HG02981 (cell line): Measurements from ENCODE around the gene SPTBN2.

Experiments used
- ATAC-seq: cut with Tn5 transposase; IDR thresholded peaks from one replicate; pipeline ENCODE4 v1.9.1; 2021; ENCODE audit warnings: mild to moderate bottlenecking, moderate library complexity; ENCODE audit not compliant: unreplicated experiment

Gene SPTBN2

DNA sequence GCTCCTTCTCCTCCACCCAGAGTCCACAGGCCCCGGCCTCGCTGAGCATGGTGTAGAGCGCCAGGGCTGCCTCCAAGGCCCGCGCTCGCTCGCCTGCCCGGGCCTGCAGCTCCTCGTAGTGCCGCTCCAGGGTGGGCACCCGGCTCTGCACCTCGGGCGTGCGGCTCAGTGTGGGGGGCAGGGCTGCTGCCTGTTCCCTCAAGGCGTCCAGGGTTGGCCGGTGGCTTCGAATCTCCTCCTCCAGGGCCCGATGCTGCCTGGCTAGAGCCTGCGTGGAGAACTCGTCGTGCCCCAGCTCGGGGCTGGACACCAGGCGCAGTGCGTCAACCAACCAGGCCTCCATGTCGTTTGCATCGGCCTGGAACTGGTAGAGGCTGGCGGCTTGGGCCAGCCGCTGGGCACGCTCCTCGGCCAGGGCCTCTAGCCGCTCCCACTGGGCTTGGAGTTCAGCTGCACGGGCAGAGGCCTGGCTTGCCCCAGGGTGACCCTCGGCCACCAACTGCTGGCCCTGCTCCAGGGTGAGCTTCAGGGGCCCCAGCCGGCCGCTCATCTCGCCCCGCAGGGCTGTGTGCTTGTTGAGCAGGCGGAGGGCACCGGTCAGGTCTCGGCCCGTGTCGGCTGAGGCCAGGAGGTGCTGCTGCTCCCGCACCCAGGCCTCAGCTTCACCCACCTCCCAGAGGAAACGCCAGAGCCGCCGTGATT, 24.2 kb downstream of the SPTBN2 start:
- no peak for ATAC-seq

DNA sequence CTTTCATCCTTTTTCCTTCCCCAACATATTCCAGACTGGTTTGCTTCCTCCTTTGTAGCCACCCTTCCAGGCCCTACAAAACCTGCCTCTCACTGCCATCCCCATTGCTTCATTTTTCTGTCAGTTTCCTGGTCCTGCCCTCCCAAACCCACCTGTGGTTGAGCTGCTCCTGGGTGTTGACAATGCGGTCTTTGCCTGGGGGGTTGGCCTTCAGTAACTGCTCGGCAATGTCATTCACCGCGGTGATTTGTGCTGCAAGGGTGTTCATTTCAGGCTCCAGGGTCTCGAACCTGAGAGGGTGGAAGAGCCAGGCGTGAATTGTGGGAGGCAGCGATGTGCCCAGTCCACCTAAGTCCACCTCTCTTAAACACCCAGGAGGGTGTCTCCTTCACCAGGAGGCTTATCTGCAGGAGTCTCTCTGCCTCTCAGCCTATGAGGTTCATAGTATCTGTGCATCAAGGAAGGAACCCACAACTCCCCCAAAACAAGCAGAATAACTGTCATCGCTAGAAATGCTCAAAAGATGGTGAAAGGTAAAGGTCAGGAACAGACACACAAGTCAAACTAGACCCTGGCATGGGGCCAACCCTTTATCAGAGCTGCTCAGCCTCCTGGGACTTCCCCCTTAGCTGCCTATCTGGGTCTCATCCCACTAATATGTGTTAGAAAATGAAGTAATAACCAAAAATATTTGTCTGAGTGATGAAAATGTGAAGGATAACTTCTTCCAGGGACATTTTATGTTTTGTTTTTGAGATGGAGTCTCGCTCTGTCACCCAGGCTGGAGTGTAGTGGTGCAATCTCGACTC, 27.4 kb downstream of the SPTBN2 start:
- ATAC-seq: no peak

DNA sequence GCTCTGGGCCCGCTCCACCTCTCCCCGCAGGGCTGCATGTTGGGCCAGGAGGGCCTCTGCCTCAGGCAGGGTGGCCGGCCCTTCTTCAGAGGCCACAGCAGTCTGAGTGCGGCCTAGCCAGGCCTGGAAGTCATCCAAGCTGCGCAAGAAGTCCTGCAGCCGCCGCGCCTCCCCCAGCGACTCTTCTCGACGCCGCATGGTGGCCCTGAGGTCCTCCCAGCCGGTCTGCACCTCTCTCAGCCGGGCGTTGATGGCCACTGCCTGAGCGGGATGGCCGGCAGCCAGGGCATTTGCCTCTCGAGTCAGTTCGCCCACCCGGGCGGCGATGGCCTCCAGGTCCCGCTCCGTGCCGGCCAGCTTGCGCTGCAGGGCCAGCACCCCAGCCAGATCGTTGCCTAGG, 28.3 kb downstream of the SPTBN2 start:
- ATAC-seq: no peak

DNA sequence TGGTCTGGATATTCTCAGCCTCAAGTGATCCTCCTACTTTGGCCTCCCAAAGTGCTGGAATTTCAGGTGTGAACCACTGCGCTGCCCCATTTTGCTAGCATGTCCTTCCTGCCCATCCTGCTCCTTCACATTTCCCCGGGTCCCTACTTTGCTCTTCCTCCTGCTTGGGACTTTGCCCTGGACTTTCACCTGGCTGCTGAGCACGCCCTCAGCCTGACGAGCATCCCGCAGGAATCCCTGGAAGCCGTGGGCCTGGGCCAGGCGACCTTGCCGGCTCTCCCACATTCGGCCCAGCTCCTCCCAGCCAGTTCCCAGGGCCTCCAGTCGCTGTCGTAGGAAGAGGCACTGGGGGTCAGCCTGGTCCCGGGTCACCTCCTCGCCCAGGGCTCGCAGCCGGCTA, 28.7 kb downstream of the SPTBN2 start:
- ATAC-seq: no peak

DNA sequence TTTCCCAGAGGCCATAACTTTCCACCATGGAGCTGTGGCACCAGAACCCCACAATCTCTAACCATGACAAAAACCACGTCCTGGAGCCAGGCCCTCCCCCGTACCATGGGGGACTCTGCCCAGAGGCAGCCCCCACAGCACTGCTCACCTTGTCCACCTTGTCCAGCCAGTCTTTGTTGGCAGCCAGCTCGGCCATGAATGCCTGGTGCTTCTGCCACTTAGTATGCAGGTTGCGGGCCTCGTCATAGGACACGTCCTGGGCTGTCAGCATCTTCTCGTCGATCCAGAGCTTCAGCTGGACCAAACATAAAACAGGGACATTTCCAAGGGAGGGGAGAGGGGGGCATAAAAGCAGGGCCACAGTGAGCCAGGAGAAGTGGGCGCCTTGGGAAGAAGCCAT, 30.5 kb downstream of the SPTBN2 start:
- no peak for ATAC-seq

DNA sequence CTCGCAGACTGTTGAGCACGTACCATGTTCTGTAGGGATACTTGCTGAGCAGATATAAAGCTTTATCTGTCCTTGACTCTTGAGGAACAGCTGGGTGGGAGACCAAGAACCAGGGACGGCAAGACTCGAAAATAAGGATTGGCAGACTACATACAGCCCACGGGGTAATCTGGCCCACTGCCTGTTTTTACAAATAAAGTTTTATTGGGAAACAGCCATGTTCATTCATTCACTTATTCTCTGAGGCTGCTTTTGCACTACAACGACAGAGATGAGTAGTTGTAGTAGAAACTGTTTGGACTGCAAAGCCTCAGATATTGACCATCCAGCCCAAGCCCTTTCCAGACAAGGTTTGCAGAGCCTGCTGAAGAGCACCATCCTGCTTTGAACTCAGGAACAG, 31.0 kb downstream of the SPTBN2 start:
- ATAC-seq: no peak

DNA sequence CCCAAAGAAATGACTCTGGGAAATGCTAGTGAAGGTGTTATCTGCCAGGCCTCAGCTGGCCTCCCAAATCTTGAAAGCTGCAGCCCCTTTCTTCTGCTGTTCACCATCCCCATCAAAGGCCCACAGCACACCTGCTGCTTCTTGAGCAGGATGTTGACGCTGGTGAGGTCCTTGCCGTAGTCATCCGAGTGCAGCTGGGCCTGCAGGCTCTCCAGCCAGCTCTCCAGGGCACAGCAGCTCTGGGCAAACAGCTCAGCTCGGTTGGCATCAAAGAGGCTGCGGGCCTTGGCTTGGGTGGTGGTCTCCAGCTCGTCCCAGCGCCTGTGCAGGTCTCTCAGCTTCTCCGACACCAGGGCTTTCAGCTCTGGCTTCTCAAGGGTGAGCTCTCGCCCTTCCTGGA, 32.9 kb downstream of the SPTBN2 start:
- ATAC-seq: no peak

DNA sequence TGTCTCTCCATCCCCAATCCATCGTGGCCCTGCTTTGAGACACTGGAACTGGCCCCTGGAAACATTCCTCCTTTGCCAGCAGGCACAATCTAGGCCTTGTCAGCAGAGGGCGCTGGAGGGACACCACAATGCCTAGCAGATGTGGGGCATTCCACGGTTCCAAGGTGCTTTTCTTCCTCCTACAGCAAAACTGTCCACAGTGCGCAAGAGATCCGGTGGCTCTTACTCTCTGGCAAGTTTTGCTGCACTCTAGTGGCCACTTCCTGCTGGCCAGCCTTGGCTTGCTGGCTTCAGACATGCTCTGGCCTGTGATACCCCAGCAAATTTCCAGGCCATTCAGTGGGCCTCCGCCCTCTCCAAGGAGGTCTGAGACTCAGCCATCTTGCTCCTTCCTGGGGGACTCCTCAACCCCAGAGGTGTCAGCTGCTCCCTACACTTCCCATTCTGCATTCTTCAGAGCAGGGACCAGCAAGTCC, 34.2 kb downstream of the SPTBN2 start:
- ATAC-seq: no peak

DNA sequence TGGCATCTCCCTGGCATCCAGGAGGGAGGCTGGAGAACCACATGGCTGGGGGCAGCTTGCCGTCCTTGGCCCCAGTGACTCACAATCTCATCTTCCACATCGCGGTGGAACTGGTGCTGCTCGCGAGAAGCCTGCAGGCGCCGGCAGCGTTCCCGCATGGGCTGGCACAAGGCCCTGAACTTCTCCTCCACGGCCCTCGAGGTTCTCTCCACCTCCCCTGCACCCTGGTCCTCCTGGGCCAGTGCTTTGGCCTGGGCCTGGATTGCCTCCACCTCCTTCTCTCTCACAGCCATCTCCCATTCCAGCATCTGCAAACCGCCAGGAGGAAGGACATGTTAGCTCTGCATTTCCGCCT, 35.0 kb downstream of the SPTBN2 start:
- no peak for ATAC-seq

DNA sequence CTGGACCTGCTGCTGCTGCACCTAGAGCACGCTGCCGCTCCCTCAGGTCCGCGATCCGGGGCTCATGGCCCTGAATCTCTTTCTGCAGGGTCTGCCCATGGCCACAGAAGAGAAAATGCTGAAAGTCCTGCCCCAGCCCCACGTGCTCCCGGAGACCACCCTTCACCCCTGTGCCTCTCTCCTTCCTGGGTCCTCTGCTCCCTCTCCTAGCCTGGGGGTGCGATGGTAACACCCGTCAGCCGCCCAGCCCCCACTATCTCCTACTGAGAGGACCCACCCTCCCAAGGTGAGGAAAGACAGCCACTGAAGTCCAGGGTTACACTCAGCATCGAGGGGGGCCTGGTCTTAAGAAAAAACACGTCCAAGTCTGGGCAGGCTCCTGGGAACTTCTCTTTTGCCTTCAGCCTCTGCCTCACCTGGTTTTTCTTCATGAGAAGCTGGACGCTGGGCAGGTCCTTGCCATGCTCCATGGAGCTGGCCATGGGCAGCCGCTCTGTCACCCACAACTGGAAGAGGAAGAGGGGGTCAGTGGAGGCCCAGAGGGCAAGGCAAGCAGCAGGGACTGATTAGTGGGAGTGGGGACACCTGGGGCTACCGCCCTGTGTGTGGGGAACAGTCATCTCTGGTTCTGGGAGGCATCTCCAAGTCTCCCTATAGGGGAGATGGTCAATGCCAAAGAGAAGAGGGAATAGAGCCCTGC, 35.5 kb downstream of the SPTBN2 start:
- ATAC-seq: no peak

DNA sequence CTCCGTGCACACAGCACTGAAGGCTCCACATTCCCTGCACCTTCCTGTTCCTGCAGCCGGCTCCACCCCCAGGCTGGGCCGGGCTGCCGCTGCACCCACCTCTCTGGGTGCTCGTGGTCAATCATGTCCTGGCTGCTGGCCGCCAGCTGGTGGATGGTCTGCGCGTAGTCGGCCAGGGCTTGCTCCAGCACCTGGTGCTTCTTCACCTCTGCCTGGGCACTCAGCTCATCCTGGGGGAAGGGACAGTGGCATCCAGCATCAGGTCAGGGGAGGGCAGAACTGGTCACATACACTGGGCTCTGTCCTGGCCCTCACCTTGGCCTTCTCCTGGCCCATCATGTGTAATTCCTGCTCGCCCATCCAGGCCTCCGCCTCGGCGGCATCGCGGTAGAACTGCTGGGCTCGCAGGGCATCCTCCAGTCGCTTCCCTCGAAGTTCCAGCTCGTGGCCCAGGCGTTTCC, 36.1 kb downstream of the SPTBN2 start:
- no peak for ATAC-seq

DNA sequence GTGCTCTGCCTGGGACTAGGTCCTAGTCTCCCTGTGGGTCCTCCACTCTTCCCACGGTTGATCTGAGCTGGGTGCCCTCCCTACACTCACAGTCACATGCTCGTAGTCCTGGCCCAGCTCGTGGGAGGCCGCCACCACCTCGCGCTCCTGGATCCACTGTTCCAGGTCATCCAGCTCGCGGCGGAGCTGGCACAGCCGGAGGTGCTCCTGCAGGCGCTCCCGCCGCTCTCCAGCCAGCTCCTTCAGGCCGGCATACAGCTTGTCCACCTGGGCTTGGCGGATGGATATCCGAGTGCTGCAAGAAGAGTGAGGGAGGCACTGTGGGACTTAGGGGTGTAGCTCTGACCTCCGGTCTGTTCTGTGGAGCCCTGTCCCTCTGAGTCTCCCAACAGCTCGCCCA, 36.6 kb downstream of the SPTBN2 start:
- no peak for ATAC-seq

DNA sequence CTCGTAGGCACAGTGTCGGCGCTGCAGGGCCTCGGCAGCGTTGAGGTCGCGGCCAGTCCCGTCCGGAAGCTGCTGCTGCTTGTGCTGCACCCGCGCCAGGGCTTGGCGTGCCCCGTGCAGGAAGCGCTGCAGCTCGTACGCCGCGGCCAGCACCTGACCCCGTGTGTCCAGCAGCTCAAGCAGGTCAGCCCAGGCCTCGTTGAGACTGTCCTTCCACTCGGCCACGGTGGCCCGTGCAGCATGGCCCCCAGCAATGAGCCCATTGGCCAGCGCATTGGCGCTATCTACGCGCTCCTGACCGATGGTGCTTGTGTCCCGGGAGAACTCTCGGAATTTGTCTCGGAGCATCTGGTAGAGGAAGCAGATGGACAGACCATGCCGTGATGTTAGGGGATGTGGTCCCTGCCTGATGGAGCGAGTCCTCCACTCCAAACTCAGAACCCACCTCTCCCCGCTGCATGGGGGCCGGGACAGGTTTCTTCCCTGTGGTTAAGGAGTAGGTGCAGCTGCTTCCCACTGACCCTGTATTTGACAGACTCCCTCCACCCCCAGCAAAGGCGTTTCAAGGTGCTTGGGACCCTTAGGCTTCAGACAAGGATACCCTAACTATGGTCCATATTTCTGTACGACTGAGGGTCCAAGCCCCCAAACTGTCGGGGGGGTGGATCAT, 37.6 kb downstream of the SPTBN2 start:
- no peak for ATAC-seq

DNA sequence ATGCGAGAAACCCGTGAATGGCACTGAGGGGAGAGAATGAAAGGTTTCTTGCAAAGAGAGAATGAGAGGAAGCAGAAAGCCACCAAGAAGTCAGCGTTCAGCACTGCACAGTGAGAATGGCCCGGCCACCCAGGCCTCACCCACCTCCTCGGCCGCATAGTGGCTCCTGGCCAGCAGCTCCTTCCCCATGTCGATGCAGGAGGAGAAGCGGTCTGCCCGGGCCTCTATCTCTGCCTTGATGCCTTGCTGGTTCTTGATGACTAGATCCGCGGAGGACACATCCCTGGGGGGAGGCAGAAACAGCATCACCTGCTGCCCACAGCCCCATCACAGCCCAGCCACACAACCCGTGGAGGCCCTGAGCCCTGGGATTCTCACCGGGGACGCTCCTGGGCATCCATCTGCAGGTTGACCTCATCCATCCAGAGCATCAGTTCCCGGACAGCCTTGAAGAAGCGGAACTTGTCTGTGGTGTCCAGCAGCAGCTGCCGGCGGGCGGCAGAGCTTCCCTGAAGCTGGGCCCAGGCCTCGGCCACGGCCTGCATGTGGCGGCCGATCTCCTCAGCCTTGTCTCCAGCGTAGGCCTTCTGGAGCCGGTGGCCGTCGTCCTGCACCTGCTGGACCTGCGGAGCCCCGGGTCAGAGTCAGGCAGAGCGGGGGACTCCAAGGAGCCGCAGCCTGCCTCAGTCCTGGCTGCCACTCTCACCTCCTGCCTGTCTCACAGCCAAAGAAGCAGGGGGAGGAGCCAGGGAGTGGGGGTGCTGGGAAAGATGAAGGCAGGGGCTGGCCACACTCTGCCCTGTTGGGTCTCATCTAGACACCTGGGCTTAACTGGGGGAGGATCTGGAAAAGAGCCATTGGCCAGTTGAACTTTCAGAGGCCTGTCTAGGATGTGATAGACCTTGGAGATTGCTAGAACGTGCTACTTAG, 39.1 kb downstream of the SPTBN2 start:
- ATAC-seq: no peak

DNA sequence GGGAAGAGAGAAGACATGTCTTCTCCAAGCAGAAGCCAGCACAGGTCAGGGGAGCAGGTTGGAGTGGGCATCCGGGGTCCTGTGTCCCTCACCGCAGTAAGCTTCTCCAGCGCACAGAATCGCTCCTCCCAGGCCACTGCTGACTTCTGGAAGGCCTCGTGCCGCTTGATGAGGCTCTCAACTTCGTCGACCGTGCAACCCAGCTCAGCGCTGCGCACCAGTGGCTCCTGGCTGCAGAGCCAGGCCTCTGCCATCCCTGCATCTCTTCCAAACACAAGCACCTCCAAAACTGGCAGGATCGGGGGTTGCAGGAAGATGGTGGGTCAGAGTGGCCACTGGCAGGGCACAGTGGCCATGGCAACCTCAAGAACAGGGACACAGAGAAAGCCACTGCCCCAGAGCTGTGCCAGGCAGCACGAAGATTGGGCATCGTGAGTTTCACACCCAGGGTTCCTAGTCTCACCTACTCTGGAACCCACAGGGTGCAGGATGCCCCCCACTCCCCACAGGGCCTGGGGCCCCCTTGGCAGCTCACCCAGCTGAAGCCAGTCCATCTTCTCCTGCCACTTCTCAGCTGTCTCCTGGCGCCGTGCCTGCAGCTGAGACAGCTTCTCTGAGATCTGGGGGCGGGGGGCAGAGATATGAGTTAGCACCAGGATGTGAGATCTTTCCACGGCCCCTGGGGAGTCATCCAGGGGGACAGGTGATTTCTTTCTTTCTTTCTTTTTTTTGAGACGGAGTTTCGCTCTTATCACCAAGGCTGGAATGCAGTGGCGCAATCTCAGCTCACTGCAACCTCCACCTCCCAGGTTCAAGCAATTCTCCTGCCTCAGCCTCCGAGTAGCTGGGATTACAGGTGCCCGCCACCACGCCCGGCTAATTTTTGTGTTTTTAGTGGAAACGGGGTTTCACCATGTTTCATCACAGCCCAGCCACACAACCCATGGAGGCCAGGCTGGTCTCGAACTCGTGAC, 40.2 kb downstream of the SPTBN2 start:
- ATAC-seq: no peak

DNA sequence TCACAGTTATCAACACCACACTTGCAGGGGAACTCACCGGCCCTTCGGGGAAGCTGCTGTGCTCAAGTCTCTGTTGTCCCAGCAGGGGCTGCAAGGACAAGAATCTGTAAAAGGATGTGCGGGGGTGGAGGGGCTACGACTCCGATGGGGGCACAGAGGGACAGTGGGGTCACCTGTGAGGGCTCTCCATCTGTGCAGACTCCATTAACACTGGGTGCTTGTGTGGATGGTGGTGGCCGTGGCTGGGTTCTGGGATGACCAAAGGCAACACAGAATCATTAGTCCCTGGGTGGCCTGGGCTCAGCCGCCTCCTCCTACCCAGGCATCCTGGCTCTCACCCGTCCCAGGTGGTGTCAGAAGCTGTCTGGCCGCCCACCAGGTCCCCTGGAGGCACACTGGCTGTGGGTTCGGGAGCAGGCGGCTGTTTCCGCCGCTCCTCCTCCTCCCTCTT, 41.2 kb downstream of the SPTBN2 start:
- no peak for ATAC-seq

DNA sequence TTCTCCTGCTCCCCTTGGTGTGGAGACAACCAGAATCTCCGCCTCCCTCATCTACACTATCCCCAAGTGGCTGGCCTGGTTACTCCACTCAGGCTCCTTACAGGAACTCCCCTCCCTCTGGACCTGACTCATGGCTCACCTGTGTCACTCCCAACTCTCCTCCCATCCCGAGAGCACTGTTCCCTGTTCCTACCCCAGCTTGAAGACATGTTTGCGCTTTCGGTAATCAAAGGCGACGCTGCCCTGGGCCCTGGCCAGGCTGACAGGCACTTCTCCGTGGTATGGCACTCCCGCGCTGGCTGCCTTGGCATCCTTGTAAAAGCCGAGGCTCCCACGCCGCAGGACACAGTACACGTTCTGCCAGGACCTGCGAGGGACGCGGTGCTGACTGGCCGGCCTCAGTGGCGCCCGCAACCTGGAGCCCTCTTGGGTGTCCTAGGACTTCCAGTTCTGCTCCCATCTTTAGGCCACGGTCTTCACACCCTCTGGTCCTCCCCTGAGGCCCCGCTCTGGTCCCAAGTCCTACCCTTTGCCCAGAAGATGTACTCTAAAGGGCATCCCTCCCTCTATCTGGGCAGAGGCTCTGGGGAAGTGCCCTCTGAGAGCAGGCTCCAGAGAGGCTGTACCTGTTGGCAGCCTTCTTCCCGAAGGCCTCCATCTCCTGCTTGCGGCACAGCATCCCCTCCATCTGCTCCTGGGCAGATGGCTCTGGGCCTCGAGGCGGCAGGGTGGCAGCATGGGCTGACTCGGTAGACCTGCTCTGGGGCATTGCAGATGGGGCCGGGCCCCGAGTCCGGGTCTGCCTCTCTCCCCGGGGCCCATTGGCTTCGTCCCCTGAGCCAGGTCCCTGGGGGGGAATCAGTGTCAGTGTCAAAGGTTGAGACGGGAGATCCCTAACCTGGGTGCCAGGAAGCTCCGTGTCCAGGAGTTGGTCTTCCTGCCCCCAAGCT, 41.9 kb downstream of the SPTBN2 start:
- no peak for ATAC-seq
